Measurements from ENCODE around the gene CPT2. TPM values are rescaled to one million over a fixed set of nuclear protein-coding genes. Genes with fewer than 3 reads are reported as not detected.

The CPT2 gene
- total RNA-seq, 4 donors from 2014 or later: 23.1 to 134 (median 55.0) TPM

- TF ChIP-seq POLR2A (IDR thresholded peaks at IDR 0.05) (no peak), CTCF (IDR thresholded peaks at IDR 0.05) (no peak)
- Histone ChIP-seq H3K4me1 (peaks cover 0 to 10% (median 2%) of the 10 kb centered on the region in 4 donors), H3K4me3 (no peak overlapping the region), H3K27ac (no peak overlapping the region), H3K27me3 (no peaks in the 10 kb centered on the region), H3K36me3 (no peaks in the 10 kb centered on the region), H3K9me3 (no peaks in the 10 kb centered on the region)
- DNase-seq: no peak
These were observed 45.8 kb downstream of the CPT2 start for GRCh38 chr1:53242381-53242780.

DNA sequence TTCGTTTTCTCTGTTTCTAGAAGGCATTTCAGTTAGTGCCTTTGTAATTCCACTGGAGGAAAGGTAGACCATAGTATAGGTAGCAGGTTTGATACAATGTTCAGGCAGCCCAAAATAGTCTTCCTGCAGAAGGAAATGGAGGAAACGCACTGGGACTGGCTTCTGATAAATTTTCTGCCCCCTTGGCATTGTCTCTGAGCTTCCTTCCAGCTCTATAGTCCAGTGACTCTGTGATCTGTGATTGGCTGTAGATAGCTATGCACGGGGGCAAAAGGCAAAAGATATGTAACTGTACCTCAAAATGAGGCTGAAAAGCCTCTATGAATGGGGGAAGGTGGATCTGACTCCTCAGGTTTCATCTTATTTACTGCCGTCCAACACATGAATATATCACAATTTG is 47.5 kb downstream of the CPT2 start:
- H3K27ac ChIP-seq: no peak overlapping the region
- no peaks in the 10 kb centered on the region for H3K27me3 ChIP-seq
- no peaks in the 10 kb centered on the region for H3K9me3 ChIP-seq
- TF ChIP-seq CTCF (IDR thresholded peaks at IDR 0.05): no peak
- DNase-seq: no peak
- no peak overlapping the region for H3K4me3 ChIP-seq
- no peaks in the 10 kb centered on the region for H3K36me3 ChIP-seq
- H3K4me1 ChIP-seq: peaks cover 0 to 2% (median 0%) of the 10 kb centered on the region in 4 donors

GRCh38 chr1:53246261-53247134 is 49.9 kb downstream of the CPT2 start:
- no peaks in the 10 kb centered on the region for H3K4me1 ChIP-seq
- H3K27me3 ChIP-seq: no peaks in the 10 kb centered on the region
- H3K27ac ChIP-seq: no peak overlapping the region
- no peaks in the 10 kb centered on the region for H3K9me3 ChIP-seq
- TF ChIP-seq CTCF (IDR thresholded peaks at IDR 0.05) (no peak), POLR2A (IDR thresholded peaks at IDR 0.05) (no peak)
- no peak overlapping the region for H3K4me3 ChIP-seq
- DNase-seq: no peak
- no peaks in the 10 kb centered on the region for H3K36me3 ChIP-seq

DNA sequence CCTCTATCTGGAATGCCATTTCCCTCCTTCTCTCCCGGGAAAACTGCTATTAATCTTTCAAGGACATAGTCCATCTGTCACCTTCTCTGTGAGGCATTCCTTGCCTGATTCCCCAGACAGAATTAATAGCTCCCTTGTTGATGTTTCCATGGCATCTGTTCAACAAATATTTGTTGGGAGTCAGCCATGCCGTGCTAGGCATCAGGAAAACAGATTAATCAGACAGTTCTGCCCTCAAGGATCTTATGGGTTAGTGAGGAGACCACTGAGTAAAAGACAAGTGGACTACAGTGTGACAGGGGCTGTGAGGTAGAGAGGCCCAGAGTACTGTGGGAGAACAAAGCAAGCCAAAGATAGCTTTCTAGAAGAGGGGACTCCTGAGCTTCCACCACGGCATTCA is 53.1 kb downstream of the CPT2 start:
- Histone ChIP-seq H3K27me3 (no peaks in the 10 kb centered on the region), H3K9me3 (no peaks in the 10 kb centered on the region), H3K27ac (no peak overlapping the region), H3K4me1 (no peaks in the 10 kb centered on the region), H3K36me3 (no peaks in the 10 kb centered on the region), H3K4me3 (no peak overlapping the region)
- no peak for TF ChIP-seq POLR2A (IDR thresholded peaks at IDR 0.05)
- no peak for TF ChIP-seq CTCF (IDR thresholded peaks at IDR 0.05)
- DNase-seq: no peak

DNA sequence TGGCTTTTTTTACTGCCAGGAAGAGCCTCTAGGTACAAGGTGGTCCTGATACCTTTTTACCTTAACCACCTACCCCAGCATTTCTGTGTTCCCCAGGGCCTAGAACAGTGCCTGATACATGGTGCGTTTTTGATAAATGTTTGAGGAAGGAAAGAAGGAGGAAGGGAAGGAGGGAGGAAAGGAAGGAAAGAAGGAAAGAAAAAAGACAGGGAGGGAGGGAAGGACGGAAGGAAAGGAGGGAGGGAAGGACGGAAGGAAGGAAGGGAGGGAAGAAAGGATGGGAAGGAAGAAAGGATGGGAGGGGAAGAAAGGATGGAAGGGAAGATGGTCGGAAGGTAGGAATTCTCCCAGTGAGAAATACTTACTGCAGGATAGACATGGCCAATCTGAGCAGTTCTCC is 53.7 kb downstream of the CPT2 start:
- Histone ChIP-seq H3K4me3 (no peak overlapping the region), H3K27ac (no peak overlapping the region), H3K9me3 (no peaks in the 10 kb centered on the region), H3K4me1 (no peaks in the 10 kb centered on the region), H3K27me3 (no peaks in the 10 kb centered on the region), H3K36me3 (no peaks in the 10 kb centered on the region)
- TF ChIP-seq CTCF (IDR thresholded peaks at IDR 0.05) (no peak), POLR2A (IDR thresholded peaks at IDR 0.05) (no peak)
- no peak for DNase-seq

All from Peyer's patch (tissue), 4 donors.